GM10266 (cell line): ENCODE measurements around the gene STAB2.
A peak's percentile ranks its signal among the peaks of the same experiment; 100 is the strongest.
"Not testable (repeated sequence)": the region's sequence is repeated elsewhere in the genome, so short reads cannot be mapped to it uniquely, and the experiment has no call there.

ENCODE experiments used
- DNase-seq: peaks from one replicate; pipeline ENCODE4 v3.0.0; 2012; ENCODE audit errors: extremely low spot score
- CTCF ChIP-seq: IDR thresholded peaks from 2 replicates; pipeline ENCODE4 v1.5.1; 2012; ENCODE audit warnings: mild to moderate bottlenecking, low read depth; ENCODE audit not compliant: control insufficient read depth, insufficient read depth; ENCODE audit errors: missing control alignments

The STAB2 gene

GRCh38 chr12:103640831-103641230 is 53.8 kb downstream of the STAB2 start:
- DNase-seq = peak; percentile 41
- no peak for TF ChIP-seq CTCF

- TF ChIP-seq CTCF = no peak
- no peak for DNase-seq
Observed at GRCh38 chr12:103642240-103642864, 55.3 kb downstream of the STAB2 start.

GRCh38 chr12:103645202-103645601 is 58.1 kb downstream of the STAB2 start:
- no peak for DNase-seq
- no peak for TF ChIP-seq CTCF

- TF ChIP-seq CTCF = no peak
- DNase-seq = no peak
Observed at GRCh38 chr12:103647267-103647666, 60.2 kb downstream of the STAB2 start.

- TF ChIP-seq CTCF = no peak
- no peak for DNase-seq
Observed at GRCh38 chr12:103652808-103653207, 65.7 kb downstream of the STAB2 start.

GRCh38 chr12:103653568-103654173 is 66.6 kb downstream of the STAB2 start:
- not testable (repeated sequence) for DNase-seq

GRCh38 chr12:103654816-103655215 is 67.7 kb downstream of the STAB2 start:
- TF ChIP-seq CTCF = no peak
- no peak for DNase-seq
